HG03175 (cell line): ENCODE measurements around the gene USP17L26.
"Not testable (repeated sequence)": the region's sequence is repeated elsewhere in the genome, so short reads cannot be mapped to it uniquely, and the experiment has no call there.

ENCODE experiments used
- ATAC-seq: cut with Tn5 transposase; IDR thresholded peaks from one replicate; pipeline ENCODE4 v1.9.1; 2021; ENCODE audit warnings: mild to moderate bottlenecking, moderate library complexity; ENCODE audit not compliant: unreplicated experiment

Gene USP17L26, protein sequence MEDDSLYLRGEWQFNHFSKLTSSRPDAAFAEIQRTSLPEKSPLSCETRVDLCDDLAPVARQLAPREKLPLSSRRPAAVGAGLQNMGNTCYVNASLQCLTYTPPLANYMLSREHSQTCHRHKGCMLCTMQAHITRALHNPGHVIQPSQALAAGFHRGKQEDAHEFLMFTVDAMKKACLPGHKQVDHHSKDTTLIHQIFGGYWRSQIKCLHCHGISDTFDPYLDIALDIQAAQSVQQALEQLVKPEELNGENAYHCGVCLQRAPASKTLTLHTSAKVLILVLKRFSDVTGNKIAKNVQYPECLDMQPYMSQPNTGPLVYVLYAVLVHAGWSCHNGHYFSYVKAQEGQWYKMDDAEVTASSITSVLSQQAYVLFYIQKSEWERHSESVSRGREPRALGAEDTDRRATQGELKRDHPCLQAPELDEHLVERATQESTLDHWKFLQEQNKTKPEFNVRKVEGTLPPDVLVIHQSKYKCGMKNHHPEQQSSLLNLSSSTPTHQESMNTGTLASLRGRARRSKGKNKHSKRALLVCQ

GRCh38 chr4:9334358-9334757, at the start of gene USP17L26:
TSS of gene USP17L26 (plus strand) at chr4:9334658. CDS start at chr4:9334658, 0 bp downstream.
- ATAC-seq, result not testable (repeated sequence)

GRCh38 chr4:9324191-9324590, 10.3 kb upstream of the USP17L26 start:
- ATAC-seq, result not testable (repeated sequence)

- ATAC-seq, result not testable (repeated sequence)
Observed at GRCh38 chr4:9324865-9325264, 9.6 kb upstream of the USP17L26 start, which contains the start of gene USP17L24. TSS of gene USP17L24 (plus strand) at chr4:9325165. CDS start at chr4:9325165, 0 bp downstream.

DNA sequence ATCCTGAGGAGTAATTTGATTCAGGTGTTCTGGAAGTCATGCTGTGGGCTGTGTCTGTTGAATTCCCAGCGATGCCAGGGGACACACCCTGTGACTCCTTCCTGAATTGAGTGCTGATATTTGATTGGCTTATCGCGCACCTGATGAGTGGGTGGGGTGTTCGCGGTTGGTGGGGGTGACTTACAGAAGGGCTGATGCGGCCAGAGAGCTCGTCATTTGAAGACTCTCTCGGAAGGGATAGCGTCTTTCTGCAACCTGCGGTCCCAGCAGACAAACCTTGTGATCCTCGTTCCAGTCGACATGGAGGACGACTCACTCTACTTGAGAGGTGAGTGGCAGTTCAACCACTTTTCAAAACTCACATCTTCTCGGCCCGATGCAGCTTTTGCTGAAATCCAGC, 4.8 kb upstream of the USP17L26 start, which contains the start of gene USP17L25:
Gene USP17L25, plus strand, starts transcription at position 301 of the 400 bp plus-strand sequence. Its CDS starts 0 bp downstream, at position 301.
- ATAC-seq, result not testable (repeated sequence)

- ATAC-seq, result not testable (repeated sequence)
Observed at GRCh38 chr4:9339103-9339502, 4.6 kb downstream of the USP17L26 start, which contains the start of gene USP17L5. TSS of gene USP17L5 (plus strand) at chr4:9339403. CDS start at chr4:9339403, 0 bp downstream.

DNA sequence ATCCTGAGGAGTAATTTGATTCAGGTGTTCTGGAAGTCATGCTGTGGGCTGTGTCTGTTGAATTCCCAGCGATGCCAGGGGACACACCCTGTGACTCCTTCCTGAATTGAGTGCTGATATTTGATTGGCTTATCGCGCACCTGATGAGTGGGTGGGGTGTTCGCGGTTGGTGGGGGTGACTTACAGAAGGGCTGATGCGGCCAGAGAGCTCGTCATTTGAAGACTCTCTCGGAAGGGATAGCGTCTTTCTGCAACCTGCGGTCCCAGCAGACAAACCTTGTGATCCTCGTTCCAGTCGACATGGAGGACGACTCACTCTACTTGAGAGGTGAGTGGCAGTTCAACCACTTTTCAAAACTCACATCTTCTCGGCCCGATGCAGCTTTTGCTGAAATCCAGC, 9.4 kb downstream of the USP17L26 start, which contains the start of gene USP17L27:
Gene USP17L27, plus strand, starts transcription at position 301 of the 400 bp plus-strand sequence. Its CDS starts 0 bp downstream, at position 301.
- not testable (repeated sequence) for ATAC-seq

DNA sequence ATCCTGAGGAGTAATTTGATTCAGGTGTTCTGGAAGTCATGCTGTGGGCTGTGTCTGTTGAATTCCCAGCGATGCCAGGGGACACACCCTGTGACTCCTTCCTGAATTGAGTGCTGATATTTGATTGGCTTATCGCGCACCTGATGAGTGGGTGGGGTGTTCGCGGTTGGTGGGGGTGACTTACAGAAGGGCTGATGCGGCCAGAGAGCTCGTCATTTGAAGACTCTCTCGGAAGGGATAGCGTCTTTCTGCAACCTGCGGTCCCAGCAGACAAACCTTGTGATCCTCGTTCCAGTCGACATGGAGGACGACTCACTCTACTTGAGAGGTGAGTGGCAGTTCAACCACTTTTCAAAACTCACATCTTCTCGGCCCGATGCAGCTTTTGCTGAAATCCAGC, 14.1 kb downstream of the USP17L26 start, which contains the start of gene USP17L28:
Gene USP17L28, plus strand, starts transcription at position 301 of the 400 bp plus-strand sequence. Its CDS starts 0 bp downstream, at position 301.
- not testable (repeated sequence) for ATAC-seq

GRCh38 chr4:9350866-9351265, 16.4 kb downstream of the USP17L26 start:
- not testable (repeated sequence) for ATAC-seq

DNA sequence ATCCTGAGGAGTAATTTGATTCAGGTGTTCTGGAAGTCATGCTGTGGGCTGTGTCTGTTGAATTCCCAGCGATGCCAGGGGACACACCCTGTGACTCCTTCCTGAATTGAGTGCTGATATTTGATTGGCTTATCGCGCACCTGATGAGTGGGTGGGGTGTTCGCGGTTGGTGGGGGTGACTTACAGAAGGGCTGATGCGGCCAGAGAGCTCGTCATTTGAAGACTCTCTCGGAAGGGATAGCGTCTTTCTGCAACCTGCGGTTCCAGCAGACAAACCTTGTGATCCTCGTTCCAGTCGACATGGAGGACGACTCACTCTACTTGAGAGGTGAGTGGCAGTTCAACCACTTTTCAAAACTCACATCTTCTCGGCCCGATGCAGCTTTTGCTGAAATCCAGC, 18.9 kb downstream of the USP17L26 start, which contains the start of gene USP17L29:
Gene USP17L29, plus strand, starts transcription at position 301 of the 400 bp plus-strand sequence. Its CDS starts 0 bp downstream, at position 301.
- not testable (repeated sequence) for ATAC-seq

- not testable (repeated sequence) for ATAC-seq
Observed at GRCh38 chr4:9362829-9363228, 28.4 kb downstream of the USP17L26 start, which contains the start of gene USP17L30. TSS of gene USP17L30 (plus strand) at chr4:9363129. CDS start at chr4:9363129, 0 bp downstream.

GRCh38 chr4:9379881-9380280, 45.4 kb downstream of the USP17L26 start:
- not testable (repeated sequence) for ATAC-seq

GRCh38 chr4:9381012-9381534, 46.6 kb downstream of the USP17L26 start:
- ATAC-seq, result not testable (repeated sequence)

DNA sequence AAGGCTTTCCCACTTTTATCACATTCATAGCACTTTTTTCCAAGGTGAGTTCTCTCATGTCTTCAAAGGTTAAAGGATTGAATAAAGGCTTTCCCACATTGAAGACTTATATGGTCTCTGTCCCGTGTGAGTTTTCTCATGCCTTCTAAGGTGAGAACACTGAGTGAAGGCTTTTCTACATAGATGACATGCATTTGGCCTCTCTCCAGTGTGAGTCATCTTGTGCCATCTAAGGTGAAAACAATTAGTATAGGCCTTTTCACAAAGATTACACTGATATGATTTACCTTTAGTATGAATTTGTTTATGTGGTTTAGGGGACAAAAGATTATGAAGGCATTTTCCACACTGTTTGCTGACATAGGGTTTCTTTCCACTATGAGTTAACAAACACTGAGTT, 49.7 kb downstream of the USP17L26 start:
- no peak for ATAC-seq
